Activated T-cell treated with anti-CD3 and anti-CD28 coated beads, Interleukin-2, amount 50 U/mL, for 4 hours (primary cell): ENCODE data around the gene NMRAL1. TPM values are rescaled to one million over a fixed set of nuclear protein-coding genes. Genes with fewer than 3 reads are reported as not detected.
A peak's percentile ranks its signal among the peaks of the same experiment; 100 is the strongest.

Source experiments
- ATAC-seq, 2 donors: fragments of 200-7000 bp; cut with Tn5 transposase; one replicate each; pipeline ENCODE4 v1.10.0; 2021
- DNase-seq: peaks from one replicate; pipeline ENCODE4 v3.0.0-alpha.2; 2020
- H3K27me3 Mint-ChIP-seq: one replicate; pipeline ENCODE4 v1.8.0; 2021; ENCODE audit warnings: low read depth, mixed read lengths
- H3K36me3 Mint-ChIP-seq: one replicate; pipeline ENCODE4 v1.8.0; 2022; ENCODE audit warnings: mixed read lengths; ENCODE audit not compliant: insufficient read depth
- H3K4me1 Mint-ChIP-seq: one replicate; pipeline ENCODE4 v1.8.0; 2021; ENCODE audit warnings: low read depth, mixed read lengths
- H3K4me3 Mint-ChIP-seq: one replicate; pipeline ENCODE4 v1.8.0; 2021; ENCODE audit warnings: mild to moderate bottlenecking, moderate library complexity, mixed read lengths
- H3K9me3 Mint-ChIP-seq: one replicate; pipeline ENCODE4 v1.8.0; 2021; ENCODE audit warnings: mixed read lengths
- total RNA-seq, 3 donors: library from RNA; stranded (reverse); gene quantifications; one replicate each; pipeline ENCODE4 v1.2.1, GENCODE V29; 2021

The NMRAL1 gene
- total RNA-seq, 3 donors from 2014 or later: 29.6 to 45.2 (median 41.5) TPM

GRCh38 chr16:4433914-4434787, 40.3 kb downstream of the NMRAL1 start:
- H3K36me3 Mint-ChIP-seq: peaks cover 30% of the 10 kb centered on the region
- DNase-seq (no peak), ATAC-seq (no peak)
- peaks cover 5% of the 10 kb centered on the region for H3K4me1 Mint-ChIP-seq
- no peaks in the 10 kb centered on the region for H3K9me3 Mint-ChIP-seq
- no peaks in the 10 kb centered on the region for H3K27me3 Mint-ChIP-seq
- no peak overlapping the region for H3K4me3 Mint-ChIP-seq

- no peak overlapping the region for H3K4me3 Mint-ChIP-seq
- peaks cover 34% of the 10 kb centered on the region for H3K36me3 Mint-ChIP-seq
- no peaks in the 10 kb centered on the region for H3K27me3 Mint-ChIP-seq
- no peaks in the 10 kb centered on the region for H3K9me3 Mint-ChIP-seq
- peaks cover 9% of the 10 kb centered on the region for H3K4me1 Mint-ChIP-seq
- ATAC-seq (no peak), DNase-seq (no peak)
Observed at GRCh38 chr16:4433228-4433627, 41.2 kb downstream of the NMRAL1 start.

DNA sequence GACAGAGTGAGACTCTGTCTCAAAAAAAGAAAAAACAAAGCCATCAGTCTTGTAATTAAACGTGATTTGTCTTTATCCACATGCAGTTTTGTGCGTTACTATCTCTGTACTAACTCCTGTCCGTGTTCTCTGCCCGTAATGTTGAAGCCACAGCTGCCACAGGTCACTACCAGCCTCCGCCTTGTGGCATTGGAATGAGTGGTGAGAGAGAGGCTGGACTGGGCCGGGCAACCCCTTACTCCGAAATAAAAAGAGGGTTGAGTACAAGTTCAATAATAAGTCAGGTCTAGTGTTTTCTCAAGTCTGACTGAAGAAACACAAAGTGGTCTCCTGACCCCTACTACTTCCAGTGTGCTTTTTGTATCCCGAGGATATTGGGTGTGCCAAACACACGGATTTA, 43.4 kb downstream of the NMRAL1 start:
- no peak for ATAC-seq
- no peak for DNase-seq
- Mint-ChIP-seq H3K4me1 (peaks cover 22% of the 10 kb centered on the region), H3K36me3 (peaks cover 28% of the 10 kb centered on the region), H3K9me3 (no peaks in the 10 kb centered on the region), H3K4me3 (no peak overlapping the region), H3K27me3 (no peaks in the 10 kb centered on the region)

DNA sequence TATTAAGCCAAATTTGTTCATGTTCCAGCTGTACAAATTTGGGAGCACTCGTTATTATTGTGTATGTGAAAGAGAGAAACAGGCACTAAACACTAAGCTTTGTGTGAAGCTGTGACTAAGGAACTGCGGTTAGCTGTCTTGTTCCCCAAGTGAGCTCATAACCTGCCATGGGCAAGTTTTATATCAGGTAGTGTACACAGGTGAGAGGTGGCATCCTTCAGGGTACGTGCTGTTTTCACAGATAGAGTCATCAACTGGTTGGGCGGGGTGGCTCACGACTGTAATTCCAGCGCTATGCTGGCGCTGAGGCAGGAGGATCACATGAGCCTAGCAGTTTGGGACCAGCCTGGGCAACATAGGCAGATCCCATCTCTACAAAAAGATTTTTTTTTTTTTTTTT, 45.9 kb downstream of the NMRAL1 start:
- H3K27me3 Mint-ChIP-seq: no peaks in the 10 kb centered on the region
- peaks cover 17% of the 10 kb centered on the region for H3K36me3 Mint-ChIP-seq
- H3K9me3 Mint-ChIP-seq: no peaks in the 10 kb centered on the region
- peak overlapping the region; percentile 58 for H3K4me3 Mint-ChIP-seq
- peaks cover 24% of the 10 kb centered on the region for H3K4me1 Mint-ChIP-seq
- DNase-seq (no peak), ATAC-seq (no peak)

- Mint-ChIP-seq H3K36me3 (peaks cover 14% of the 10 kb centered on the region), H3K4me3 (peak overlapping the region; percentile 97), H3K4me1 (peaks cover 22% of the 10 kb centered on the region), H3K27me3 (no peaks in the 10 kb centered on the region), H3K9me3 (no peaks in the 10 kb centered on the region)
- DNase-seq: no peak
- no peak for ATAC-seq
Observed at GRCh38 chr16:4426722-4427372, 47.6 kb downstream of the NMRAL1 start.

- Mint-ChIP-seq H3K36me3 (peaks cover 12% of the 10 kb centered on the region), H3K9me3 (no peaks in the 10 kb centered on the region), H3K27me3 (no peaks in the 10 kb centered on the region), H3K4me1 (peaks cover 22% of the 10 kb centered on the region), H3K4me3 (peak overlapping the region; percentile 97)
- DNase-seq: peak; percentile 39
- ATAC-seq: peak; percentile 45 to 52
Observed at GRCh38 chr16:4426021-4426684, 48.3 kb downstream of the NMRAL1 start.

- no peaks in the 10 kb centered on the region for H3K9me3 Mint-ChIP-seq
- H3K4me1 Mint-ChIP-seq: peaks cover 22% of the 10 kb centered on the region
- peaks cover 10% of the 10 kb centered on the region for H3K36me3 Mint-ChIP-seq
- H3K4me3 Mint-ChIP-seq: peak within 1 kb of the TSS; percentile 97
- ATAC-seq (peak; percentile 94), DNase-seq (peak; percentile 88)
- H3K27me3 Mint-ChIP-seq: no peaks in the 10 kb centered on the region
Observed at GRCh38 chr16:4425378-4426020, 48.9 kb downstream of the NMRAL1 start, which contains the start of gene DNAJA3. TSS of gene DNAJA3 (plus strand) at chr16:4425868. CDS start at chr16:4425882, 14 bp downstream.

DNA sequence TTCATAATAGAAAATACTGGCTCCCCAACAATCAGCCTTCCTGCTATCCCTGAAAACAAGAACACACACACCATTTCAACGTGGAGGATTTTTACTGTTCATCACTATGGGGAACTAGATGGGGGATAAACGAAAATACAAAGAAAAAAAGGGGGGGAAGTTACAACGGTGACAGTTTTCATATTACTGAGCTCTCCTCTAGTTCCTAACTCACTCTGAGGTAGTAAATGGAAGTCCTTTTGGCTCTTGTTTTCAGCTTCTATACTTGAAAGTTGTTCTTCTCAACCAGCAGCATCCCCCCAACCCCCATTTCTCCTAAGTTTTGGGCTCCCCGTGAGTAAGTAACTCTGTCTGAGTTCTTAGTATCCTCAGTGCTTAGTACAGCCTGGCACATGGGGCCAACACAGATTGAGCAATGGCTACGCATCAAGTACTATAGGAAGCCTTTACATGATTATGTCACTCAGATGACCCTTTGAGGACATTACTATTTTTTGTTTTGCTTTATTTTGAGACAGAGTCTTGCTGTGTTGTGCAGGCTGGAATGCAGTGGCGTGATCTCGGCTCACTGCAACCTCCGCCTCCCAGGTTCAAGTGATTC, 53.8 kb downstream of the NMRAL1 start:
- Mint-ChIP-seq H3K36me3 (no peaks in the 10 kb centered on the region), H3K27me3 (no peaks in the 10 kb centered on the region), H3K4me1 (peaks cover 11% of the 10 kb centered on the region), H3K9me3 (no peaks in the 10 kb centered on the region), H3K4me3 (no peak overlapping the region)
- DNase-seq: no peak
- ATAC-seq: no peak

- Mint-ChIP-seq H3K4me1 (peaks cover 18% of the 10 kb centered on the region), H3K36me3 (no peaks in the 10 kb centered on the region), H3K27me3 (no peaks in the 10 kb centered on the region), H3K4me3 (no peak overlapping the region), H3K9me3 (no peaks in the 10 kb centered on the region)
- DNase-seq: no peak
- ATAC-seq: no peak
Observed at GRCh38 chr16:4419402-4419959, 54.9 kb downstream of the NMRAL1 start.

DNA sequence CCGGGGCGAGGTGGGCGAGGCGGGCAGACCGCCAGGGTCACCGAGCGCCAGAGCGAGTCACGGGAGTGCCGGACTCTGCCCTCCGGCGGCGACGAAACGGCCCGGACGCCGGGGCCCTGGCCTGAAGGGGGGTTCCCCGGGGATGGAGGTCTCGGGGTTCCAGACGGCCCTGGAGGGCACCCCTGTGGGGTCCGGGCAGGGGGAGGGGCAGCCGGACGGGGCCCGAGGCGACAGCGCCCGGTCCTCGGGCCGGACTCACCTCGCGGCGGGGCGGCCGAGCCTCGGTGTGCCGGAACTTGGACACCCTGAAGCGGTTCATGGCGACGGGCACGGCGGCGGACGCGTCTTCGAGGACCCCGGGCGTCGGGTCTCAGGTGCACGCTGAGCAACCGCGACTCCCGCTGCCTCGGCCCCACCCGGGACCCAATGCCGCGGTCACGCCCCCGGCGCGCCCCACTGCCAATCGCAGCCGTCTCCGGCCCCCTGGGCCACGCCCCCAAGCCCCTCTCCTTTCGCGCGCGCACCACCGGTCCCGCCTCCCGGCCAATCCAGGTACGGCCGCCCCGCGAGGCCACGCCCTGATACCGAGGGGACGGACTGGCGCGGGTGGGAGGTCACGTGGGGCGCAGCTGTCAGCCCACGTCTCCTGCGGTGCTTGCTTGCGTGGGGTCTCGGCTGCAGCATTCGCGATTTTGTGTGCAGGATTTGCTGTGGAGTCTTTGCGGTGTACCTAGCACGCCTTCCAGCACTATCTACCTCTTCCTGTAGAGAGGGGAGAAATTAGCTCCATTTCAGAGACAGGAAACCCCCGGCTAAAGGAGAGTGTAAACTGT, 58.0 kb downstream of the NMRAL1 start, which contains the start of gene CORO7:
Gene CORO7 (minus strand): TSS at position 397 of the 833 bp plus-strand sequence. CDS start 78 bp downstream, at position 319.
- peak within 1 kb of the TSS; percentile 92 for H3K4me3 Mint-ChIP-seq
- H3K4me1 Mint-ChIP-seq: peaks cover 37% of the 10 kb centered on the region
- DNase-seq: peak; percentile 99
- H3K27me3 Mint-ChIP-seq: no peaks in the 10 kb centered on the region
- H3K36me3 Mint-ChIP-seq: peaks cover 4% of the 10 kb centered on the region
- no peaks in the 10 kb centered on the region for H3K9me3 Mint-ChIP-seq
- peak; percentile 82 to 86 for ATAC-seq

- H3K4me1 Mint-ChIP-seq: peaks cover 41% of the 10 kb centered on the region
- peak overlapping the region; percentile 92 for H3K4me3 Mint-ChIP-seq
- H3K27me3 Mint-ChIP-seq: no peaks in the 10 kb centered on the region
- no peaks in the 10 kb centered on the region for H3K9me3 Mint-ChIP-seq
- DNase-seq: peak; percentile 40
- peak; percentile 23 to 35 for ATAC-seq
- peaks cover 7% of the 10 kb centered on the region for H3K36me3 Mint-ChIP-seq
Observed at GRCh38 chr16:4415538-4416199, 58.8 kb downstream of the NMRAL1 start.

DNA sequence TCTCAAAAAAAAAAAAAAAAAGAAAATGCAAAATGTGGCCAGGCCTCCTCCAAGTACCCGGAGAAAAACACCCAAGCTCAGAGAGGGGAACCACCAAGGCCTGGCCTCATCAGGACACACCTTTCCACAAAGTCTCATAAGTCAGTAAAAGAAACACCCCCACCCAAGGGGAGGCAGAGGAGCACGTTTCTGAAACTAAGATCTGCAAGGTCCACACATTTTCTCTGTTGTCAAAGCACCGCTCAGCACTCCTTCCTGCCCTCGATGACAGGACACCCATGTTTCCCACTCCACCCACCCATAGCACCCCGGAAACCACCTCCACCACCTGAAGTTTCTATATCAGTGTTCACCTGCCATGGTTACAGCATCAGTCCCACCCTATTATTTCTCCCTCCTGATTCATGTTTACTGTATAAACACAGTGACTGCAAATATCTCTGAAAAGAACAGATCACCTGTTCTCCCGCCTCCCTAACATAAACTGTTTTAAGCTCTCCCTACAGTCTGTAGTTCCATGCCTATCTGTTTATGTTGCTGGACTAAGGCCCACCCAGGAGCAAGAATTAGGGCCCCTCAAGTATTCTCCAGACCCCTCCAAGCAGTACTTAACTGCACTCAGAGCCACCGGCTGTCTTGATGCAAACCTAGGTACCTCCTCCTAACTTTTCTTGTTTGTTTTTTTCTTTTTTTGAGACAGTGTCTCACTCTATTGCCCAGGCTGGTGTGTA, 60.1 kb downstream of the NMRAL1 start:
- Mint-ChIP-seq H3K9me3 (no peaks in the 10 kb centered on the region), H3K36me3 (peaks cover 13% of the 10 kb centered on the region), H3K27me3 (no peaks in the 10 kb centered on the region), H3K4me1 (peaks cover 45% of the 10 kb centered on the region), H3K4me3 (peak overlapping the region; percentile 92)
- ATAC-seq: peak; percentile 57 to 63
- peak; percentile 65 for DNase-seq
